ENCODE results near the gene PDZRN4.
A peak's percentile ranks its signal among the peaks of the same experiment; 100 is the strongest.

PDZRN4 gene

GRCh38 chr12:41188841-41189394 is 798 bp downstream of the PDZRN4 start:
- ATAC-seq = no peak; the same call in 2 of the 3 replicates
- TF ChIP-seq TOX (CRISPR knock-in tag; IDR thresholded peaks at IDR 0.05; ENCODE audit: borderline replicate concordance) = no peak
- TF ChIP-seq ZNF70 (CRISPR knock-in tag; IDR thresholded peaks at IDR 0.05) = no peak
- no peak for TF ChIP-seq ISL1 (CRISPR knock-in tag; IDR thresholded peaks at IDR 0.05)
- TF ChIP-seq PPARA (CRISPR knock-in tag; IDR thresholded peaks at IDR 0.05; ENCODE audit: borderline replicate concordance) = no peak
- TF ChIP-seq RARB (CRISPR knock-in tag; IDR thresholded peaks at IDR 0.05) = no peak
- TF ChIP-seq ZNF565 (CRISPR knock-in tag; conservative IDR thresholded peaks at IDR 0.05; ENCODE audit: low read depth) = no peak
- TF ChIP-seq ARNTL (CRISPR knock-in tag; IDR thresholded peaks at IDR 0.05; ENCODE audit: borderline replicate concordance, low read depth) = no peak
- TF ChIP-seq ESRRG (CRISPR knock-in tag; IDR thresholded peaks at IDR 0.05) = no peak
- TF ChIP-seq ZC3H10 (CRISPR knock-in tag; IDR thresholded peaks at IDR 0.05) = no peak
- no peak for TF ChIP-seq POU6F1 (CRISPR knock-in tag; IDR thresholded peaks at IDR 0.05; ENCODE audit: borderline replicate concordance, low read depth)
- TF ChIP-seq CSDC2 (CRISPR knock-in tag; IDR thresholded peaks at IDR 0.05) = no peak
- no peak for TF ChIP-seq GLIS3 (CRISPR knock-in tag; IDR thresholded peaks at IDR 0.05)
- no peak for TF ChIP-seq TCF4 (CRISPR knock-in tag; IDR thresholded peaks at IDR 0.05; ENCODE audit: borderline replicate concordance)
- no peak for TF ChIP-seq CSRNP3 (CRISPR knock-in tag; IDR thresholded peaks at IDR 0.05)
- no peak for TF ChIP-seq ZNF8 (CRISPR knock-in tag; IDR thresholded peaks at IDR 0.05)
- no peak for TF ChIP-seq BACH2 (CRISPR knock-in tag; IDR thresholded peaks at IDR 0.05; ENCODE audit: borderline replicate concordance)
- TF ChIP-seq ZFP30 (CRISPR knock-in tag; IDR thresholded peaks at IDR 0.05) = no peak
- TF ChIP-seq TSHZ2 (CRISPR knock-in tag; IDR thresholded peaks at IDR 0.05) = no peak

GRCh38 chr12:41189395-41190251 is 1.5 kb downstream of the PDZRN4 start:
- TF ChIP-seq TCF4 (CRISPR knock-in tag; IDR thresholded peaks at IDR 0.05; ENCODE audit: borderline replicate concordance) (no peak), PATZ1 (CRISPR knock-in tag; IDR thresholded peaks at IDR 0.05; ENCODE audit: borderline replicate concordance) (no peak), ZFP3 (CRISPR knock-in tag; IDR thresholded peaks at IDR 0.05) (no peak), BACH2 (CRISPR knock-in tag; IDR thresholded peaks at IDR 0.05; ENCODE audit: borderline replicate concordance) (no peak), OSR1 (CRISPR knock-in tag; IDR thresholded peaks at IDR 0.05) (no peak), PPARA (CRISPR knock-in tag; IDR thresholded peaks at IDR 0.05; ENCODE audit: borderline replicate concordance) (no peak), ESRRG (CRISPR knock-in tag; IDR thresholded peaks at IDR 0.05) (no peak), ZNF8 (CRISPR knock-in tag; IDR thresholded peaks at IDR 0.05) (no peak), RARB (CRISPR knock-in tag; IDR thresholded peaks at IDR 0.05) (no peak), SNAI2 (CRISPR knock-in tag; IDR thresholded peaks at IDR 0.05) (no peak), CSDC2 (CRISPR knock-in tag; IDR thresholded peaks at IDR 0.05) (no peak), ZNF565 (CRISPR knock-in tag; conservative IDR thresholded peaks at IDR 0.05; ENCODE audit: low read depth) (no peak), ISL1 (CRISPR knock-in tag; IDR thresholded peaks at IDR 0.05) (no peak), ZFP30 (CRISPR knock-in tag; IDR thresholded peaks at IDR 0.05) (no peak), CREB5 (CRISPR knock-in tag; IDR thresholded peaks at IDR 0.05; ENCODE audit: low read depth) (no peak)
- peak; percentile 42 for ATAC-seq
